ENCODE measurements around the gene CLDN34. TPM values are rescaled to one million over a fixed set of nuclear protein-coding genes. Genes with fewer than 3 reads are reported as not detected.

Gene CLDN34
- total and polyA plus RNA-seq, 7 donors, result 0.16 to 2.2 (median 0.68) TPM; not detected in 4

- TF ChIP-seq POLR2A (IDR thresholded peaks at IDR 0.05) (no peak), EP300 (IDR thresholded peaks at IDR 0.05) (no peak), POLR2AphosphoS5 (IDR thresholded peaks at IDR 0.05) (no peak)
- TF ChIP-seq, protein P1, sequence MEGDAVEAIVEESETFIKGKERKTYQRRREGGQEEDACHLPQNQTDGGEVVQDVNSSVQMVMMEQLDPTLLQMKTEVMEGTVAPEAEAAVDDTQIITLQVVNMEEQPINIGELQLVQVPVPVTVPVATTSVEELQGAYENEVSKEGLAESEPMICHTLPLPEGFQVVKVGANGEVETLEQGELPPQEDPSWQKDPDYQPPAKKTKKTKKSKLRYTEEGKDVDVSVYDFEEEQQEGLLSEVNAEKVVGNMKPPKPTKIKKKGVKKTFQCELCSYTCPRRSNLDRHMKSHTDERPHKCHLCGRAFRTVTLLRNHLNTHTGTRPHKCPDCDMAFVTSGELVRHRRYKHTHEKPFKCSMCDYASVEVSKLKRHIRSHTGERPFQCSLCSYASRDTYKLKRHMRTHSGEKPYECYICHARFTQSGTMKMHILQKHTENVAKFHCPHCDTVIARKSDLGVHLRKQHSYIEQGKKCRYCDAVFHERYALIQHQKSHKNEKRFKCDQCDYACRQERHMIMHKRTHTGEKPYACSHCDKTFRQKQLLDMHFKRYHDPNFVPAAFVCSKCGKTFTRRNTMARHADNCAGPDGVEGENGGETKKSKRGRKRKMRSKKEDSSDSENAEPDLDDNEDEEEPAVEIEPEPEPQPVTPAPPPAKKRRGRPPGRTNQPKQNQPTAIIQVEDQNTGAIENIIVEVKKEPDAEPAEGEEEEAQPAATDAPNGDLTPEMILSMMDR (IDR thresholded peaks at IDR 0.05), result no peak
- H3K9me3 ChIP-seq, result no peaks in the 10 kb centered on the region
- peaks cover 0 to 10% (median 4%) of the 10 kb centered on the region in 4 donors for H3K4me1 ChIP-seq
- DNase-seq, result no peak
- 96 to 97% methylated on average over 8 of the region's 8 CpGs for WGBS, 2 donors
- H3K36me3 ChIP-seq, result no peaks in the 10 kb centered on the region
- H3K27ac ChIP-seq, result no peak overlapping the region
- intact Hi-C loops (cut with DNase I), result no loop called here
- H3K4me3 ChIP-seq, result no peak overlapping the region
- H3K27me3 ChIP-seq, result no peaks in the 10 kb centered on the region
Observed at GRCh38 chrX:10004832-10005475, 37.8 kb downstream of the CLDN34 start.

DNA sequence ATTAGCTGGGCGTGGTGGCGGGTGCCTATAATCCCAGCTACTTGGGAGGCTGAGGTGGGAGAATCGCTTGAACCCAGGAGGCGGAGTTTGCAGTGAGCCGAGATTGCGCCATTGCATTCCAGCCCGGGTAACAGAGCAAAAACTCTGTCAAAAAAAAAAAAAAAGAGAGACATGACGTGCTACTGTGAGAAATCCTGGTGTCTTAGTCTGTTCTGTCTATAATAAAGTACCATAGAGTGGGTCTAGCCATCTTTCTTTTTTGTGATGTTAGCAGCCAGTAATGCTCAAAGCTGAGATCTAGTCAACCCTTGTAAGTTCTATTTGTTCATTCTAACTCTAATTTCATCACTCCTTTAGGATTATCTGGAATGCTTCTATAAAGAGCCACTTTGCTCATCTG lies 38.9 kb downstream of the CLDN34 start:
- DNase-seq, result no peak
- peak overlapping the region in 1 of 4 donors; percentile 53 for H3K27ac ChIP-seq
- no peaks in the 10 kb centered on the region for H3K9me3 ChIP-seq
- intact Hi-C loops (cut with DNase I), result no loop called here
- H3K4me1 ChIP-seq, result peaks cover 0 to 22% (median 9%) of the 10 kb centered on the region in 4 donors
- 89 to 96% methylated on average over 8 of the region's 8 CpGs for WGBS, 2 donors
- H3K36me3 ChIP-seq, result no peaks in the 10 kb centered on the region
- H3K27me3 ChIP-seq, result no peaks in the 10 kb centered on the region
- TF ChIP-seq POLR2AphosphoS5 (IDR thresholded peaks at IDR 0.05) (no peak), EP300 (IDR thresholded peaks at IDR 0.05) (no peak), POLR2A (IDR thresholded peaks at IDR 0.05) (no peak)
- TF ChIP-seq, protein P1 (IDR thresholded peaks at IDR 0.05), result no peak
- H3K4me3 ChIP-seq, result no peak overlapping the region

DNA sequence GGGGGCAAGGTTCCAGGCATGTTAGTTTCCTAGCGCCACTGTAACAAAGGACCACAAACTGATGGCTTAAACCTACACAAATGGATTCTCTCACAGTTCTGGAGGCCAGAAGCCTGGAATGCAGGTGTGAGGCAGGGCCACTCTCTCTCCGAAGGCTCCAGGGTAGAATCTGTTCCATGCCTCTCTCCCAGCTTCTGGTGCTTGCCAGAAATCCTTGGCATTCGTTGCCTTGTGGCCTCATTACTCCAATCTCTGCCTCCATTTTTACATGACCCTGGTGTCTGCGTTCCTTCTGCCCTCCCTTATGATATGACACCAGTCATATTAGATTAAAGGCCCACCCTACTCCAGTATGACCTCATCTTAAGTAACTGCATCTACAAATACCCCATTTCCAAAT lies 39.6 kb downstream of the CLDN34 start:
- H3K9me3 ChIP-seq, result no peaks in the 10 kb centered on the region
- H3K27me3 ChIP-seq, result no peaks in the 10 kb centered on the region
- intact Hi-C loops (cut with DNase I), result no loop called here
- no peaks in the 10 kb centered on the region for H3K36me3 ChIP-seq
- H3K27ac ChIP-seq, result peak overlapping the region in 2 of 4 donors; percentile 53 to 66
- TF ChIP-seq, protein P1 (IDR thresholded peaks at IDR 0.05), result no peak
- TF ChIP-seq POLR2AphosphoS5 (IDR thresholded peaks at IDR 0.05), result no peak
- TF ChIP-seq POLR2A (IDR thresholded peaks at IDR 0.05), result no peak
- TF ChIP-seq EP300 (IDR thresholded peaks at IDR 0.05), result no peak
- WGBS, 2 donors, result 95 to 96% methylated on average over 4 of the region's 4 CpGs
- peaks cover 0 to 23% (median 9%) of the 10 kb centered on the region in 4 donors for H3K4me1 ChIP-seq
- no peak for DNase-seq
- no peak overlapping the region for H3K4me3 ChIP-seq

DNA sequence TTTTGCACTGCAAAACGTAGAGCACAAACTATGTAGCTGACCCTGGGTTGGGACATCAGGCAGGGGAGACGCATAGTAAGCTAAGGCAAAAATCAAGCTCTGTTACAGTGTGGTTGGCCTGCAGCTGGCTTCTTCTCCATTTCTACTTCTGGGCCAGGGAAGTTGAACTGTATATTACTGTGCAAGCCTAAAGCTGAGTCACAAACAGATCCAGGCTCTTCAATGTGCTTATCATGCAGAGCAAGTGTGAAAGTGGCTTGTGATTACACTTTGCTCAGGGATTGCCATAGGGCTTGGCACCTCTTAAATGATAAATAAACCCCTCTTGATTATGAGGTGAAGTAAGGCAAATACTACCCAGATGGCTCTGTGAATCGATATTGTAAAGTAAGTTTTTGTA lies 40.5 kb downstream of the CLDN34 start:
- intact Hi-C loops (cut with DNase I), result no loop called here
- Histone ChIP-seq H3K9me3 (no peaks in the 10 kb centered on the region), H3K4me3 (no peak overlapping the region), H3K36me3 (no peaks in the 10 kb centered on the region), H3K27me3 (no peaks in the 10 kb centered on the region), H3K4me1 (peaks cover 0 to 23% (median 9%) of the 10 kb centered on the region in 4 donors), H3K27ac (peak overlapping the region in 2 of 4 donors; percentile 66 to 70)
- WGBS, 2 donors, result 77 to 85% methylated on average over 3 of the region's 3 CpGs
- no peak for DNase-seq
- TF ChIP-seq EP300 (IDR thresholded peaks at IDR 0.05) (no peak), POLR2A (IDR thresholded peaks at IDR 0.05) (no peak), POLR2AphosphoS5 (IDR thresholded peaks at IDR 0.05) (no peak)
- TF ChIP-seq, protein P1 (IDR thresholded peaks at IDR 0.05), result no peak
